HFF-Myc (cell line): ENCODE data around the gene CDKN1A.

Experiments
- DNase-seq: peaks from one replicate; pipeline ENCODE4 v3.0.0-alpha.2; 2011; ENCODE audit warnings: low read depth; ENCODE audit errors: extremely low read depth
- H3K4me3 ChIP-seq: replicated peaks from 2 replicates; pipeline ENCODE4 v1.5.1; 2011; ENCODE audit warnings: low read depth, mild to moderate bottlenecking, control low read depth, low read length
- TF ChIP-seq, protein P1 (sequence below): IDR thresholded peaks from 2 replicates; pipeline ENCODE4 v1.5.1; 2012; ENCODE audit warnings: mild to moderate bottlenecking, low read depth, low read length, control low read depth; ENCODE audit errors: missing control alignments

CDKN1A gene

DNA sequence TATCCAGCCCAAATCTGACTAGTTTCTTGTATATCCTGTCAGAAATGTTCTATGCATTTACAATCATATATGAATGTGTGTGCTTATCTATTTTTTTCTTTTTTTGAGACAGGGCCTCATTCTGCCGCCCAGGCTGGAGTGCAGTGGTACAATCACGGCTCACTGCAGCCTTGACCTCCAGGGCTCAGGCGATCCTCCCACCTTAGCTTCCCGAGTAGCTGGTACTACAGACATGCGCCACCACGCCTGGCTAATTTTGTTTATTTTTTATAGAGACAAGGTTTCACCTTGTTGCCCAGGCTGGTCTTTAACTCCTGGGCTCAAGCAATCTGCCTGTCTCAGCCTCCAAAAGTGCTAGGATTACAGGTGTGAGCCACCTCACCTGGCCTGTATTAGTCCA is 16.1 kb downstream of the CDKN1A start:
- H3K4me3 ChIP-seq = no peak overlapping the region
- no peak for DNase-seq
- TF ChIP-seq, protein P1, sequence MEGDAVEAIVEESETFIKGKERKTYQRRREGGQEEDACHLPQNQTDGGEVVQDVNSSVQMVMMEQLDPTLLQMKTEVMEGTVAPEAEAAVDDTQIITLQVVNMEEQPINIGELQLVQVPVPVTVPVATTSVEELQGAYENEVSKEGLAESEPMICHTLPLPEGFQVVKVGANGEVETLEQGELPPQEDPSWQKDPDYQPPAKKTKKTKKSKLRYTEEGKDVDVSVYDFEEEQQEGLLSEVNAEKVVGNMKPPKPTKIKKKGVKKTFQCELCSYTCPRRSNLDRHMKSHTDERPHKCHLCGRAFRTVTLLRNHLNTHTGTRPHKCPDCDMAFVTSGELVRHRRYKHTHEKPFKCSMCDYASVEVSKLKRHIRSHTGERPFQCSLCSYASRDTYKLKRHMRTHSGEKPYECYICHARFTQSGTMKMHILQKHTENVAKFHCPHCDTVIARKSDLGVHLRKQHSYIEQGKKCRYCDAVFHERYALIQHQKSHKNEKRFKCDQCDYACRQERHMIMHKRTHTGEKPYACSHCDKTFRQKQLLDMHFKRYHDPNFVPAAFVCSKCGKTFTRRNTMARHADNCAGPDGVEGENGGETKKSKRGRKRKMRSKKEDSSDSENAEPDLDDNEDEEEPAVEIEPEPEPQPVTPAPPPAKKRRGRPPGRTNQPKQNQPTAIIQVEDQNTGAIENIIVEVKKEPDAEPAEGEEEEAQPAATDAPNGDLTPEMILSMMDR = no peak

DNA sequence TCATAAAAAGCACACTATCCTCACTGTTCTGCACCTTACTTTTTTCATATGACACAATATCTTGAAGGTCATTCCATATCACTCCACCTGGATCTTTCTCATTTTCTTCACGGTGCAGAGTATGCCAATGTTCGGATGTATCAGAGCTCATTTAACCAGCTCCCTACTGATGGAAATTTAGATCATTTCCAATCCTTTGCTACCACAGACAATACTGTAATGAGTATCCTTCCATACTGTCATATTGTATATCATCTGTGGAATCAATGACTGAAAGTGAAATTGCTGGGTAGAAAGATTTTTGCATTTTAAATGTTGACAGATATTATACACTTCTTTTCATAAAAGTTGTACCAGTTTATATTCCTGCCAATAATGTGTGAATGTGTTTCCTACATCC is 16.9 kb downstream of the CDKN1A start:
- H3K4me3 ChIP-seq = no peak overlapping the region

DNA sequence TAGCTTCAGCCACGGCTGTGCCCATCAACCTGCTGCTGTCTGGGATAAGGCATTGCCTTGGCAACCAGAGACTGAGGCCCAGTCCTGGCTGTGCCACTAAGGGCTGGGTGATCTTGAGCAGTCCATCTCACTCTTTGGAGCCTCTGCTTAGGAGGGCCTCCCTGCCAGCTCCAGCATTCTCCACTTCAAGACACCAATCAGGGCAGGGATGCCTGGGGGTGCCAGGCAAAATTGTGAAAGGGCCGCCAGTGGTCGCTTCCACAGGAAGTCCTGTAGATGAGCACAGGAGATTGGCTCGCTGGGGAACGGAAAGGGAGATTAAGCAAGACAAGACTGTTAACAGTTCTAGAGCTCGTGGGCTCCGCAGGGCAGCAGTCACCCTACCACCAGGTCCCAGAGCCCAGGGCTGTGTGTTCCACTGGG is 19.0 kb downstream of the CDKN1A start, which contains the start of gene RAB44:
RAB44 (plus strand) TSS at position 346 of the 423 bp plus-strand sequence. CDS start 6,410 bp downstream, outside the sequence.
- no peak for DNase-seq
- H3K4me3 ChIP-seq = no peak within 1 kb of the TSS
- TF ChIP-seq, protein P1 = no peak

More for the DNA sequence above, 16.9 kb downstream of the CDKN1A start:
- TF ChIP-seq, protein P1 = no peak
- DNase-seq = no peak

DNA sequence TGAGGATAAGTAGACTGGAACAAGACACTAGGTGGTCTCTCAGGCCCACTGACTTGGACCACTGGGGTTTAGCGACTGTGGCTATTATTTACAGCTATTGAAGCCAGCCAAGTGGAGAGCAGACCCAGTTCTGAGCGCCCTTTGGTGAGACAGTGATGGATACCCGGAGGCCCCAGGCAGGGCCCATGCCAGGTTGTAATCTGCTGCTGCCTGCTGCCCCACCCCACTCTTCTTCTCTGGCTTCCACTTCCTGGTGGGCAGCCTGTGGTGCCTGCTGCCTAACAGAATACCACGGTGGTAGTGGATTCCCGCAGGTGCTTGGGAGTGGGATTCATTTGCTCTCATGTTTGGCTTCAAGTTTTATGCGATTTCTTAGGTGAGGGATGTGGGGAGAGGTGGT is 19.7 kb downstream of the CDKN1A start:
- TF ChIP-seq, protein P1 = no peak
- no peak overlapping the region for H3K4me3 ChIP-seq
- no peak for DNase-seq

DNA sequence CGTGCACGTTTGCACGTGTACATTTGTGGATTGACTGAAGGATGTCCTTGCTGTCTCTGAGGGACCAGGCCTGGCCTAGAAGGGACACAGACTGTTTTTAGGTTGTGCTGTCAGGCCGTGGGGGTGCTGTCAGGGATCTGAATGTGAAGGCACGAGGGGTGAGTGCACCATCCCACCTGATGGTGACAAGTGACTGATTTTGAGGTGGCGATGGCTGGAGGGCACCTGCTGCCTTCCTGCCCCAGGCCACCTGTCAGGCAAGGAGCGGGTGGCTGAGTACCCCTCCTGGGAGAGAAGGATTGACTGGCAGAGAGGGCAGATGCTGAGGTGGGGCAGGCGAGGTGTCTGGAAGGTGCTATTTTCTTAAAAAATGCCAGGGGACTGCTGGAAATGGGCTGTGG is 20.4 kb downstream of the CDKN1A start:
- H3K4me3 ChIP-seq = no peak overlapping the region
- DNase-seq = no peak
- TF ChIP-seq, protein P1 = no peak

DNA sequence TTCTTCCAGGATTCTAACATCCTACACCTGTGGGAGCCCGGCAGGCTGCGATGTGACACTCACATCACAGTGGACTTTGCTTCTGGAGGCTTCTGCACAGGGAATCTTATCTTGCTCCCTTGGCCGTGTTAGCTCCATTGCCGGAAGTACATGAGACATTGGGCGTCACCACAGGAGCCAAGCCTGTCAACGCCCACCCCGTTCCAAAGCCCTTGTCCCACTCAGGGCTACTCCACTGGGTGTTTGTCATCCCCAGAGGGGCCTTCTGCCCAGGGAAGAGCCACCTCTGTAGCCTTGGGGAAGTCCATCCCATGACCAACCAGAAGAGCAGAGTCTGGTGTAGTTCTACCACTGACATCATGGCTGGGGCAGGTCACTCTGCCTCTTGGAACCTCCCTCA is 20.8 kb downstream of the CDKN1A start:
- no peak overlapping the region for H3K4me3 ChIP-seq
- no peak for DNase-seq
- TF ChIP-seq, protein P1 = no peak
